ENCODE results near the gene MDN1. TPM values are rescaled to one million over a fixed set of nuclear protein-coding genes. Genes with fewer than 3 reads are reported as not detected.

Gene MDN1
- total and polyA plus RNA-seq, 10 donors, result 23.0 to 56.3 (median 36.7) TPM

DNA sequence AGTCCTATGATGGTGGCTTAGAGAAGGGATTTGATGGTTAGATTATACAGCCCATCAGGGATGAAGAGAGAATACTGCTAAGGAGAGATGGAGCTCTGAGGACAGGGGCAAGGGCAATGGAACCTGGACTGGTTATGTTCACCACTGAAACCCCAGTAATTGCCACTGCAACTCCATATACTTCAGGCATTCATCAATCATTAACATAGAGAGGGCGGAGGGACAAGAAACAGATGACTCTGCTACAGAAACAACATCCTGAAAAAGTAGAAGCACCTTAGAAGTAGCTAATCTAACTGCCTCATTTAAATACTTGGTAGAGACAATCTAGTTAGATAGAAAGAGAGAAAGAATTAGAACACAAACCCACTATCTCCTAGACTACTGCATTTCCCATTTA lies 89.8 kb downstream of the MDN1 start:
- H3K4me3 ChIP-seq, result no peak overlapping the region
- H3K36me3 ChIP-seq, result peaks cover 0 to 98% (median 66%) of the 10 kb centered on the region in 6 donors
- DNase-seq, result no peak
- no peaks in the 10 kb centered on the region for H3K27me3 ChIP-seq (replicated peaks in 1 of 7)
- 85 to 100% (median 98%) methylated on average over 1 of the region's 1 CpG for WGBS, 5 donors
- H3K27ac ChIP-seq, result no peak overlapping the region
- intact Hi-C loops (cut with DNase I; ENCODE audit: low total_unique reads), result no loop called here
- TF ChIP-seq, protein P1, sequence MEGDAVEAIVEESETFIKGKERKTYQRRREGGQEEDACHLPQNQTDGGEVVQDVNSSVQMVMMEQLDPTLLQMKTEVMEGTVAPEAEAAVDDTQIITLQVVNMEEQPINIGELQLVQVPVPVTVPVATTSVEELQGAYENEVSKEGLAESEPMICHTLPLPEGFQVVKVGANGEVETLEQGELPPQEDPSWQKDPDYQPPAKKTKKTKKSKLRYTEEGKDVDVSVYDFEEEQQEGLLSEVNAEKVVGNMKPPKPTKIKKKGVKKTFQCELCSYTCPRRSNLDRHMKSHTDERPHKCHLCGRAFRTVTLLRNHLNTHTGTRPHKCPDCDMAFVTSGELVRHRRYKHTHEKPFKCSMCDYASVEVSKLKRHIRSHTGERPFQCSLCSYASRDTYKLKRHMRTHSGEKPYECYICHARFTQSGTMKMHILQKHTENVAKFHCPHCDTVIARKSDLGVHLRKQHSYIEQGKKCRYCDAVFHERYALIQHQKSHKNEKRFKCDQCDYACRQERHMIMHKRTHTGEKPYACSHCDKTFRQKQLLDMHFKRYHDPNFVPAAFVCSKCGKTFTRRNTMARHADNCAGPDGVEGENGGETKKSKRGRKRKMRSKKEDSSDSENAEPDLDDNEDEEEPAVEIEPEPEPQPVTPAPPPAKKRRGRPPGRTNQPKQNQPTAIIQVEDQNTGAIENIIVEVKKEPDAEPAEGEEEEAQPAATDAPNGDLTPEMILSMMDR (IDR thresholded peaks at IDR 0.05 in 8 of 11, conservative IDR thresholded peaks at IDR 0.05 in 3 of 11), result no peak
- TF ChIP-seq POLR2A (IDR thresholded peaks at IDR 0.05) (no peak), POLR2AphosphoS5 (IDR thresholded peaks at IDR 0.05) (no peak)
- no peaks in the 10 kb centered on the region for H3K4me1 ChIP-seq
- H3K9me3 ChIP-seq, result peaks cover 0 to 7% (median 0%) of the 10 kb centered on the region in 8 donors

DNA sequence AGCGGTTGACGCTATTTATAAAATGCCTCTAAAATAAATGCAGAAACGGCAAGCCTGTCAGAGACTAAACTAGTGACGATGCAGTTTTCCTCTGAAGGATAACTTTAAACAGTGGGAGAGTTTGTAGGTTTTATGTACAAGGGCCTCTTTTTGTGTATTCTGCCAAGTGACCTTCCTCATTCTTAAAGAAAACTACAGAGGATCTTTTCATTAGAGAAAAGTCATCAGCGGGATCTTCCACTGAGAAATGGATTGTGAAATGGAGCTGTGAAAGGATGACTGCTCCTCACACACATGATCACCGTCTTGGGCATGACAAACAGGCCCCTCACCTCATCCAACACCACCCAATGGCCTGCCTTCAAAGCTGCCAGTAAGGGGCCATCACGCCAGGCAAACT lies 92.1 kb downstream of the MDN1 start:
- Histone ChIP-seq H3K4me3 (no peak overlapping the region), H3K27ac (no peak overlapping the region), H3K27me3 (replicated peaks in 1 of 7) (no peaks in the 10 kb centered on the region), H3K4me1 (no peaks in the 10 kb centered on the region), H3K36me3 (peaks cover 0 to 100% (median 83%) of the 10 kb centered on the region in 6 donors), H3K9me3 (peaks cover 0 to 7% (median 0%) of the 10 kb centered on the region in 8 donors)
- intact Hi-C loops (cut with DNase I; ENCODE audit: low total_unique reads), result no loop called here
- 94 to 97% (median 95%) methylated on average over 7 of the region's 7 CpGs for WGBS, 5 donors
- TF ChIP-seq POLR2AphosphoS5 (IDR thresholded peaks at IDR 0.05) (no peak), POLR2A (IDR thresholded peaks at IDR 0.05) (no peak)
- TF ChIP-seq, protein P1 (IDR thresholded peaks at IDR 0.05 in 8 of 11, conservative IDR thresholded peaks at IDR 0.05 in 3 of 11), result no peak
- DNase-seq, result no peak

DNA sequence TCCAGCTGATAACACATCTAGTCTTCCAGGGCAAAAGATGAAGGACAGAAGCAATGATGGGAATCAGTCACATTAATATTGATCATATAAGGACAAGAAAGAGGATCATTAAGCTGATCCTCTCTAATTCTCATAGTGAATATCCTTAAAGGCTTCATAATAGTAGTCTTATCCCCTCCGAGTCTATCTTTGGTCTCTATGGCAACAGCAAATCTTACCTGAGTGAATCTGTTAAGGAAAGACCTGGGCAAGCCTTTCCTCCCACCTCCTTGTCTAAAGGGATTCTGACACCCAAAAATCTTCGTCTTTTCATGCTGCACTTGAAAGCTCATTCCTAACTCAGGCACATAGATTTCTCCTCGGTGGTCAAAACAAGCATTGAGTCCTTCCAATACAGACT lies 94.6 kb downstream of the MDN1 start:
- no peaks in the 10 kb centered on the region for H3K9me3 ChIP-seq
- intact Hi-C loops (cut with DNase I; ENCODE audit: low total_unique reads), result no loop called here
- H3K4me1 ChIP-seq, result no peaks in the 10 kb centered on the region
- H3K36me3 ChIP-seq, result peaks cover 0 to 100% (median 81%) of the 10 kb centered on the region in 6 donors
- no peak overlapping the region for H3K27ac ChIP-seq
- no peaks in the 10 kb centered on the region for H3K27me3 ChIP-seq (replicated peaks in 1 of 7)
- no peak for DNase-seq
- WGBS, 5 donors, result 92 to 99% (median 93%) methylated on average over 3 of the region's 3 CpGs
- H3K4me3 ChIP-seq, result no peak overlapping the region
- TF ChIP-seq, protein P1 (IDR thresholded peaks at IDR 0.05 in 8 of 11, conservative IDR thresholded peaks at IDR 0.05 in 3 of 11), result no peak
- TF ChIP-seq POLR2A (IDR thresholded peaks at IDR 0.05) (no peak), POLR2AphosphoS5 (IDR thresholded peaks at IDR 0.05) (no peak)

DNA sequence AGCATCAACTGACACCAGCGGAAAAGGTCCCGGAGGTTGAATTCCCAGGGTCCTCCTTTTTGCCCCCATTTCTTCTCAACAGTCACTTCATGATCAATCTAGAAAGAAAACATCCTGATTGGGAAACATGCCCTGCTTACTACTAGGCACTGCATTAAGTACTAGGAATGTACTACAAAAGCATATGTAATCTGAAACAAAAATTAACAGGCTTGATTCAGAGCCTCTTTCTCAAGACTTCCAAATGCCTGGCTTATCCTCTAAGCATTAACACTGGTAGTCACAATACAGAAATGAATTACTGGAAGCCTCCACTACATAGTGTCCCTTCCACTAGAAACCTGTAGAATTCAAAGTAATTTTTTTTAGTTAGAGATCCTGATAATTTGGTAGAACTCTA lies 96.5 kb downstream of the MDN1 start:
- no peak for DNase-seq
- Histone ChIP-seq H3K36me3 (peaks cover 0 to 100% (median 80%) of the 10 kb centered on the region in 6 donors), H3K27ac (no peak overlapping the region), H3K9me3 (no peaks in the 10 kb centered on the region), H3K4me3 (no peak overlapping the region), H3K27me3 (replicated peaks in 1 of 7) (no peaks in the 10 kb centered on the region), H3K4me1 (no peaks in the 10 kb centered on the region)
- WGBS, 5 donors, result 92 to 99% (median 97%) methylated on average over 2 of the region's 2 CpGs
- intact Hi-C loops (cut with DNase I; ENCODE audit: low total_unique reads), result no loop called here
- no peak for TF ChIP-seq POLR2A (IDR thresholded peaks at IDR 0.05)
- TF ChIP-seq POLR2AphosphoS5 (IDR thresholded peaks at IDR 0.05), result no peak
- TF ChIP-seq, protein P1 (IDR thresholded peaks at IDR 0.05 in 8 of 11, conservative IDR thresholded peaks at IDR 0.05 in 3 of 11), result no peak
